ENCODE measurements around the gene SSR2. TPM values are rescaled to one million over a fixed set of nuclear protein-coding genes. Genes with fewer than 3 reads are reported as not detected.
"Not testable (repeated sequence)": the region's sequence is repeated elsewhere in the genome, so short reads cannot be mapped to it uniquely, and the experiment has no call there.

The SSR2 gene
- total and polyA plus RNA-seq, 2 donors from 2014 or later, result 175 to 300 TPM

DNA sequence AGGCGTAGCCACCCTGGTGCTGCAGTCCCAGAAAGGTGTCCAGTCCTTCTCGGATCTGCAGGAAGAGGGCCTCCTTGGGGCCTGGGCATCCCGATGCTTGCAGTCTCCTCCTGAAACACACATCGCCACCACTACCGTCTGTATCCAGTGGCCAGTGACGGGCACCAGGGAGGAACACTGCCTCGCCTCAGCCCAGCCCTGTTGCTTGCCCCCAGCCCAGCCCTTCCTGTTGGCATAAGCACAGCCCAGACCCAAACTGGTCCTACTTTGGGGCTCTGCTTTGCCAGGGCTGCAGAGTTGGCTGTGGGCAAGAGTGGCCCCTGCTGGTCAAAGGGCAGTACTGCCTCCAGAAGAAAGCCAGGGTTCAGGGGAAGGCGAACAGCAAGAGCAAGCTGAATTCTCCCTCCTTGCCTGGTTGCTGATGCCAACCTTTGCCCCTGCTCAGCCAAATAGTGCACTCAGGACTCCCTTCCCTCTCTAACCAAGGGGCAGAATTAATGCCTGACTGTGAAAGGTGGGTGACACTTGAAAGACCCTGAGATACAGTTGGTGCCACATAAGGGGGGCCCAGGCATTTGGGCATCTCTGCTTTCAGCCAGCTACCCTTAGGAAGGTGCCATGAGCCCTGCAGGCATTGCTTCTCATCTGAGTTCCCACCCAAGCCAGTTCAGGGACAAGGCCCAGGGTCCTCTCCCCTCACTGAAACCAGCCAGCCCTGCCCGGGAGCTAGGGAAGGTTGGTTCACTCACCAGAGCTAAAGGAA is 31.3 kb downstream of the SSR2 start:
- DNase-seq (peak; percentile 82 to 89 (median 85)), FAIRE-seq (no peak)
- H3K4me1 ChIP-seq (ENCODE audit: control insufficient read depth in 2 of 3, insufficient read depth in 2 of 3, low read depth in 1 of 3, low read length in 3 of 3), result peaks cover 0 to 8% (median 5%) of the 10 kb centered on the region in 3 donors
- H3K36me3 ChIP-seq (ENCODE audit: control insufficient read depth in 2 of 3, insufficient read depth in 3 of 3, low read length in 3 of 3), result no peaks in the 10 kb centered on the region
- peak overlapping the region in 2 of 3 donors; percentile 30 to 58 for H3K4me3 ChIP-seq (ENCODE audit: low read length in 3 of 3)
- TF ChIP-seq, protein P1, sequence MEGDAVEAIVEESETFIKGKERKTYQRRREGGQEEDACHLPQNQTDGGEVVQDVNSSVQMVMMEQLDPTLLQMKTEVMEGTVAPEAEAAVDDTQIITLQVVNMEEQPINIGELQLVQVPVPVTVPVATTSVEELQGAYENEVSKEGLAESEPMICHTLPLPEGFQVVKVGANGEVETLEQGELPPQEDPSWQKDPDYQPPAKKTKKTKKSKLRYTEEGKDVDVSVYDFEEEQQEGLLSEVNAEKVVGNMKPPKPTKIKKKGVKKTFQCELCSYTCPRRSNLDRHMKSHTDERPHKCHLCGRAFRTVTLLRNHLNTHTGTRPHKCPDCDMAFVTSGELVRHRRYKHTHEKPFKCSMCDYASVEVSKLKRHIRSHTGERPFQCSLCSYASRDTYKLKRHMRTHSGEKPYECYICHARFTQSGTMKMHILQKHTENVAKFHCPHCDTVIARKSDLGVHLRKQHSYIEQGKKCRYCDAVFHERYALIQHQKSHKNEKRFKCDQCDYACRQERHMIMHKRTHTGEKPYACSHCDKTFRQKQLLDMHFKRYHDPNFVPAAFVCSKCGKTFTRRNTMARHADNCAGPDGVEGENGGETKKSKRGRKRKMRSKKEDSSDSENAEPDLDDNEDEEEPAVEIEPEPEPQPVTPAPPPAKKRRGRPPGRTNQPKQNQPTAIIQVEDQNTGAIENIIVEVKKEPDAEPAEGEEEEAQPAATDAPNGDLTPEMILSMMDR (IDR thresholded peaks at IDR 0.05; ENCODE audit: borderline replicate concordance, extremely low read depth, insufficient read depth), result peak; percentile 100
- H3K9me3 ChIP-seq (ENCODE audit: control insufficient read depth in 2 of 3, insufficient read depth in 1 of 3, low read length in 3 of 3), result no peaks in the 10 kb centered on the region
- peak overlapping the region in 1 of 3 donors; percentile 77 for H3K9ac ChIP-seq (ENCODE audit: low read length in 3 of 3)
- intact Hi-C loops (cut with DNase I), result loop anchor here (5.0 kb wide), 1 partner anchor 47 kb away; the partner anchor contains the start of gene RXFP4
- H3K27me3 ChIP-seq (ENCODE audit: control insufficient read depth, insufficient read depth, low read length), result no peaks in the 10 kb centered on the region
- H3K27ac ChIP-seq (ENCODE audit: low read depth in 2 of 2, low read length in 2 of 2), result peak overlapping the region in 1 of 2 donors; percentile 30

DNA sequence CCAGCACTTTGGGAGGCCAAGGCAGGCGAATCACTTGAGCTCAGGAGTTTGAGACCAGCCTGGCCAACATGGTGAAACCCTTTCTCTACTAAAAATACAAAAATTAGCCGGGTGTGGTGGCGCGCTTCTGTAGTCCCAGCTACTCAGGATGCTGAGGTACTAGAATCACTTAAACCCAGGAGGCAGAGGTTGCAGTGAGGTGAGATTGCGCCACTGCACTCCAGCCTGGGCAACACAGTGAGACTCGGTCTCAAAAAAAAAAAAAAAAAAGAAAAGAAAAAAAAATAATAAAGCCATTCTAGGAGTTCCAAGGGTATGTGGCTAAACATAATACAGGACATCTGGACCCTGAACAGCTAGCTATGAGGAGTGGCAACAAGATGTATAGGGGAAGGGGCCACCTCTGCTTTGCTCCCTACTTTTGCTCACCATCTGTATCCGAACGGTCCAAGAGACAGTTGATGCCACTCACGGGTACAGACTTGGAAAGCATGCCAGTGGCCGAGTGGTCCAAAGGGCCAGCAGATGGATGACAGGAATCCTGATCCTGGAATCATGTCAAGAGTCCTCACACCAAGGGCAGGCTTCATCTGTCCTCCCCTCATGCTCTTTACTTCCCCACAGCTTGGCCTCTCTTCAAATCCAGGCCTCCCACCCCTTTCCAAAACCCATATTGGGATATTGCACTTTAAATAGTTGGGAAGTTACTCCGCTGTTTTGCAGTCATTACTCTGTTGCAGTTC is 35.7 kb downstream of the SSR2 start:
- DNase-seq; H3K27ac ChIP-seq (ENCODE audit: low read depth in 2 of 2, low read length in 2 of 2); FAIRE-seq; H3K9ac ChIP-seq (ENCODE audit: low read length in 3 of 3); H3K36me3 ChIP-seq (ENCODE audit: control insufficient read depth in 2 of 3, insufficient read depth in 3 of 3, low read length in 3 of 3); H3K27me3 ChIP-seq (ENCODE audit: control insufficient read depth, insufficient read depth, low read length); H3K4me3 ChIP-seq (ENCODE audit: low read length in 3 of 3); H3K9me3 ChIP-seq (ENCODE audit: control insufficient read depth in 2 of 3, insufficient read depth in 1 of 3, low read length in 3 of 3): not testable (repeated sequence)
- intact Hi-C loops (cut with DNase I), result loop anchor here (5.0 kb wide), 1 partner anchor 43 kb away; the partner anchor contains the start of gene RXFP4
- peaks cover 7 to 31% (median 14%) of the 10 kb centered on the region in 3 donors for H3K4me1 ChIP-seq (ENCODE audit: control insufficient read depth in 2 of 3, insufficient read depth in 2 of 3, low read depth in 1 of 3, low read length in 3 of 3)

DNA sequence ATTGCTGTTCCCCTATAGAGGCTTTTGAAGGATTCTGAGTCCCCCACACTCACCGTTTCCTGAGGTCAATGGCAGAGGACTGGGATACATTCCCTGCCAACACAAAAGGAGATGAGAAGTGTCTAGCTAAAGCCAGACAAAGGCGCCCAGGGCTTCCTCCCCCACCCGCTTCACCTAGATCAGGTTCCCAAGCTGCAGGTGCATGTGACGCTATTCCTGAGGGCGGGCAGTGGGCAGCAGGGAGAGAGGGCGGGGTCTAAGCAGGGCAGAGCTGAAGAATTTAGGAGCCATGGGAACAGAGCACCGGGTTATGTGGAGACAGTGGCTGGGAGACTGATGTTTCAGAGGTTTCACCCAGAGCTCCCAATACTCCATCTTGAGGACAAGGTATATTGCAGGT is 36.4 kb downstream of the SSR2 start:
- H3K4me3 ChIP-seq (ENCODE audit: low read length in 3 of 3), result no peak overlapping the region
- TF ChIP-seq, protein P1 (IDR thresholded peaks at IDR 0.05; ENCODE audit: borderline replicate concordance, extremely low read depth, insufficient read depth), result no peak
- peak overlapping the region; percentile 23 to 82 for H3K27ac ChIP-seq (ENCODE audit: low read depth in 2 of 2, low read length in 2 of 2)
- intact Hi-C loops (cut with DNase I), result no loop called here
- H3K27me3 ChIP-seq (ENCODE audit: control insufficient read depth, insufficient read depth, low read length), result no peaks in the 10 kb centered on the region
- FAIRE-seq, result no peak
- peaks cover 7 to 34% (median 14%) of the 10 kb centered on the region in 3 donors for H3K4me1 ChIP-seq (ENCODE audit: control insufficient read depth in 2 of 3, insufficient read depth in 2 of 3, low read depth in 1 of 3, low read length in 3 of 3)
- DNase-seq, result peak; percentile 82 to 90 (median 87)
- no peaks in the 10 kb centered on the region for H3K36me3 ChIP-seq (ENCODE audit: control insufficient read depth in 2 of 3, insufficient read depth in 3 of 3, low read length in 3 of 3)
- no peaks in the 10 kb centered on the region for H3K9me3 ChIP-seq (ENCODE audit: control insufficient read depth in 2 of 3, insufficient read depth in 1 of 3, low read length in 3 of 3)
- peak overlapping the region in 1 of 3 donors; percentile 29 for H3K9ac ChIP-seq (ENCODE audit: low read length in 3 of 3)

Measured in kidney (tissue), 14 donors.